NB4 (cell line): Measurements from ENCODE around the gene KATNB1.
A peak's percentile ranks its signal among the peaks of the same experiment; 100 is the strongest.

Source experiments
- DNase-seq: peaks from one replicate; pipeline ENCODE4 v3.0.0; 2010; ENCODE audit warnings: low read depth
- H3K4me3 ChIP-seq: one replicate; pipeline ENCODE4 v1.5.1; 2011; ENCODE audit warnings: mild to moderate bottlenecking, low read depth, low read length, moderate library complexity
- CTCF ChIP-seq: IDR thresholded peaks from one replicate; pipeline ENCODE4 v1.5.1; 2012; ENCODE audit warnings: low read depth, low read length
- MYC ChIP-seq: IDR thresholded peaks from 2 replicates; pipeline ENCODE4 v1.6.1; 2011; ENCODE audit warnings: low read depth, low read length
- POLR2A ChIP-seq: IDR thresholded peaks from 2 replicates; pipeline ENCODE4 v1.6.1; 2011; ENCODE audit warnings: mild to moderate bottlenecking; ENCODE audit not compliant: insufficient read length; ENCODE audit errors: extremely low read depth
- TF ChIP-seq, protein P1 (sequence below): IDR thresholded peaks from 2 replicates; pipeline ENCODE4 v1.6.1; 2011; ENCODE audit warnings: low read depth, low read length

The KATNB1 gene

GRCh38 chr16:57689762-57690558 lies 45.6 kb upstream of the KATNB1 start:
- H3K4me3 ChIP-seq: peak overlapping the region; percentile 12
- TF ChIP-seq MYC (peak; percentile 90), POLR2A (no peak)
- TF ChIP-seq, protein P1, sequence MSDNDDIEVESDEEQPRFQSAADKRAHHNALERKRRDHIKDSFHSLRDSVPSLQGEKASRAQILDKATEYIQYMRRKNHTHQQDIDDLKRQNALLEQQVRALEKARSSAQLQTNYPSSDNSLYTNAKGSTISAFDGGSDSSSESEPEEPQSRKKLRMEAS: peak; percentile 73
- DNase-seq: peak; percentile 100

GRCh38 chr16:57690782-57691471 lies 44.6 kb upstream of the KATNB1 start:
- no peak overlapping the region for H3K4me3 ChIP-seq
- DNase-seq: peak; percentile 74
- TF ChIP-seq CTCF (no peak), POLR2A (no peak), MYC (no peak)
- TF ChIP-seq, protein P1: no peak

DNA sequence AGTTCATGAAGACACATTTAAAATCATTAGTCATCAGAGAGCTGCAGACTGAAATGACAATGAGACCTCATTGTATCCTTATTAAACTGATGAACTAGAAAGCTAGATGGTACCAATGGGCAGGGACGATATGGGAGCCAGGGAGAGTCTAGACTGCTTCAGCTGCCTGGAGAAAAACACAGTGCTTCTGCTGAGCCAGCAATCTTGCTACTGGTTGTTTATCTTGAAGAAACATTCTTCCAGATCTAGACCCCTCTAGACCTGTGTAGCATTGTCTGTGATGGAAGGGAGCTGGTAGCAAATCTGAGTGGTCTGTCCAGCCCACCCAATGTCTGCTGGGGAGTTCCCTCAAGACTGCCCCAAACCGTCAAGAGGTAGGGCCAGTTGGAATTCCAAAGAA lies 42.9 kb upstream of the KATNB1 start:
- TF ChIP-seq CTCF: no peak
- TF ChIP-seq MYC: no peak
- no peak for TF ChIP-seq POLR2A
- TF ChIP-seq, protein P1: no peak
- no peak for DNase-seq
- H3K4me3 ChIP-seq: no peak overlapping the region

- no peak for DNase-seq
Measured at GRCh38 chr16:57693550-57693949, 42.0 kb upstream of the KATNB1 start.

DNA sequence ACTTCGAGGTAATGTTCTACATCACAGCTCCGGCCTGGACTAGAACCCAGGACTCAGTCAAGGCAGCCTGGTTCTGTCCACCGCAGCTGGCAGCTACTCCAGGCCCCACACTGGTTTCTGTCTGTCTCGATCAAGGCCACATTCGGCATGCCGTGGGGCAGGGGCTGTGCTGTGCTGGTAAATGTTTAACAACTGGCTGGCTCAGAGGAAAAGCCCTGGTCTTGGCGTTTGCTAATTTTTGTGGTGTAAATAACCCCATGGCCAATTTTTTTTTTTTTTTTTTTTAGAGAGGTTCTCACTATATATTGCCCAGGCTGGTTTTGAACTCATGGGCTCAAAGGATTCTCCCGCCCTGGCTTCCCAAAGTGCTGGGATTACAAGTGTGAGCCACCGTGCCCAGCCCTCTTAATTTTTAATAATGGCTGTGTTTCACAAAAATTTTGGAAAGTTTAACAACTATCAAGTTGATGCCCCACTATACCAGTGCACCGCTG lies 41.3 kb upstream of the KATNB1 start:
- peak overlapping the region; percentile 56 for H3K4me3 ChIP-seq
- TF ChIP-seq POLR2A (no peak), MYC (no peak), CTCF (no peak)
- TF ChIP-seq, protein P1: no peak
- DNase-seq: no peak

More at GRCh38 chr16:57693550-57693949, 42.0 kb upstream of the KATNB1 start:
- TF ChIP-seq POLR2A (no peak), MYC (no peak), CTCF (no peak)
- TF ChIP-seq, protein P1: no peak
- no peak overlapping the region for H3K4me3 ChIP-seq
